IMR-90 (cell line): Measurements from ENCODE around the gene ADRA1B. TPM values are rescaled to one million over a fixed set of nuclear protein-coding genes. Genes with fewer than 3 reads are reported as not detected.

Source experiments
- ATAC-seq: fragments of 200-7000 bp; cut with Tn5 transposase; 2 replicates; pipeline ENCODE4 v1.9.1; 2020; ENCODE audit warnings: low read depth, mild to moderate bottlenecking, moderate library complexity
- BruUV-seq: library from RNA; stranded (reverse); fragments of 400-500 nt; replicated peaks from 2 replicates; lab custom pipeline; 2021; lab: Mats Ljungman, UMichigan
- CTCF ChIA-PET: fragments of 300-600 bp; formaldehyde crosslinking; extraction: SDS; loops from one replicate; lab custom pipeline; 2021; ENCODE audit warnings: antibody characterized with exemption; lab: Yijun Ruan, JAX
- POLR2A ChIA-PET: fragments of 300-600 bp; sonication (Branson Sonifier 250); formaldehyde crosslinking; loops from one replicate; lab custom pipeline; 2022; ENCODE audit warnings: antibody characterized with exemption; ENCODE audit not compliant: unreplicated experiment; lab: Charles Lee
- DNase-seq: peaks from one replicate; pipeline ENCODE4 v3.0.0; 2013
- H2AFZ ChIP-seq: replicated peaks from 2 replicates; pipeline ENCODE3; 2013; ENCODE audit warnings: low read length, mild to moderate bottlenecking; ENCODE audit not compliant: poor library complexity
- H2AK5ac ChIP-seq: 2 replicates; pipeline ENCODE4 v1.6.1; 2013; ENCODE audit warnings: low read depth, low read length, inconsistent platforms
- H2AK9ac ChIP-seq: replicated peaks from 2 replicates; pipeline ENCODE3; 2013; ENCODE audit warnings: mild to moderate bottlenecking, low read depth, low read length, moderate library complexity; ENCODE audit not compliant: poor library complexity
- H2BK120ac ChIP-seq: 2 replicates; pipeline ENCODE4 v1.6.1; 2013; ENCODE audit warnings: low read depth, low read length, inconsistent platforms
- H2BK15ac ChIP-seq: 3 replicates; pipeline ENCODE4 v1.6.1; 2013; ENCODE audit warnings: low read depth, low read length, inconsistent platforms
- H2BK20ac ChIP-seq: 2 replicates; pipeline ENCODE4 v1.6.1; 2013; ENCODE audit warnings: low read depth, mild to moderate bottlenecking, inconsistent platforms, low read length, moderate library complexity
- H2BK5ac ChIP-seq: 2 replicates; pipeline ENCODE4 v1.6.1; 2013; ENCODE audit warnings: mild to moderate bottlenecking, low read depth, low read length, inconsistent platforms; ENCODE audit not compliant: poor library complexity, severe bottlenecking
- H3K14ac ChIP-seq: replicated peaks from 2 replicates; pipeline ENCODE4 v1.6.1; 2013; ENCODE audit warnings: low read depth, low read length, inconsistent platforms
- H3K18ac ChIP-seq: 2 replicates; pipeline ENCODE4 v1.6.1; 2013; ENCODE audit warnings: low read depth, low read length, control low read depth
- H3K23ac ChIP-seq: 2 replicates; pipeline ENCODE4 v1.6.1; 2013; ENCODE audit warnings: low read depth, low read length, inconsistent platforms
- H3K27ac ChIP-seq: 2 replicates; pipeline ENCODE4 v1.5.1; 2013; ENCODE audit warnings: mild to moderate bottlenecking, control low read depth, low read length; ENCODE audit not compliant: insufficient read depth
- H3K27me3 ChIP-seq: 2 replicates; pipeline ENCODE4 v1.6.1; 2013; ENCODE audit warnings: low read length; ENCODE audit not compliant: control insufficient read depth, insufficient read depth
- H3K36me3 ChIP-seq: 2 replicates; pipeline ENCODE4 v1.6.1; 2013; ENCODE audit warnings: low read length, mixed read lengths; ENCODE audit not compliant: control insufficient read depth, insufficient read depth
- H3K4ac ChIP-seq: 2 replicates; pipeline ENCODE4 v1.6.1; 2013; ENCODE audit warnings: low read depth, low read length, inconsistent platforms
- H3K4me1 ChIP-seq: 2 replicates; pipeline ENCODE4 v1.6.1; 2013; ENCODE audit warnings: low read length, mixed read lengths; ENCODE audit not compliant: control insufficient read depth, insufficient read depth
- H3K4me2 ChIP-seq: 2 replicates; pipeline ENCODE4 v1.6.1; 2013; ENCODE audit warnings: low read depth, mild to moderate bottlenecking, control low read depth, low read length, moderate library complexity
- H3K4me3 ChIP-seq: 2 replicates; pipeline ENCODE4 v1.5.1; 2013; ENCODE audit warnings: low read depth, mild to moderate bottlenecking, control low read depth, low read length, moderate library complexity; ENCODE audit not compliant: insufficient read depth
- H3K56ac ChIP-seq: 2 replicates; pipeline ENCODE4 v1.6.1; 2013; ENCODE audit warnings: low read length, inconsistent platforms; ENCODE audit not compliant: insufficient read depth; ENCODE audit errors: extremely low read depth
- H3K79me1 ChIP-seq, 2 experiments: 2 replicates each; pipeline ENCODE4 v1.6.1; 2013; ENCODE audit warnings: low read length in 2 of 2, inconsistent platforms in 1 of 2, low read depth in 1 of 2
- H3K9ac ChIP-seq: 2 replicates; pipeline ENCODE4 v1.6.1; 2013; ENCODE audit warnings: low read depth, low read length, control low read depth
- H3K9me1 ChIP-seq: 2 replicates; pipeline ENCODE4 v1.6.1; 2013; ENCODE audit warnings: low read length, inconsistent platforms; ENCODE audit not compliant: insufficient read depth
- H3K9me3 ChIP-seq: 2 replicates; pipeline ENCODE4 v1.6.1; 2013; ENCODE audit warnings: low read length; ENCODE audit not compliant: control insufficient read depth, insufficient read depth
- H4K20me1 ChIP-seq: 2 replicates; pipeline ENCODE4 v1.6.1; 2013; ENCODE audit warnings: low read length, inconsistent platforms; ENCODE audit not compliant: insufficient read depth
- H4K5ac ChIP-seq: 2 replicates; pipeline ENCODE4 v1.6.1; 2013; ENCODE audit warnings: mild to moderate bottlenecking, low read depth, low read length, control low read depth
- H4K8ac ChIP-seq, 2 experiments: 2 replicates each; pipeline ENCODE4 v1.6.1; 2013; ENCODE audit warnings: low read depth in 2 of 2, low read length in 2 of 2, control low read depth in 1 of 2, inconsistent platforms in 1 of 2
- H4K91ac ChIP-seq: 2 replicates; pipeline ENCODE4 v1.6.1; 2013; ENCODE audit warnings: low read depth, low read length, inconsistent platforms; ENCODE audit not compliant: insufficient read depth
- BHLHE40 ChIP-seq: fragments of 150-350 bp; IDR thresholded peaks from 2 replicates; pipeline ENCODE4 v1.6.1; 2016; ENCODE audit warnings: mild to moderate bottlenecking, low read depth, low read length
- CEBPB ChIP-seq: IDR thresholded peaks from 2 replicates; pipeline ENCODE4 v1.6.1; 2012; ENCODE audit warnings: low read depth, low read length, improper control_type of control experiment
- CTCF ChIP-seq: conservative IDR thresholded peaks from 2 replicates; pipeline ENCODE4 v1.5.1; 2012; ENCODE audit warnings: mild to moderate bottlenecking, low read depth, low read length, improper control_type of control experiment
- FOS ChIP-seq: fragments of 150-350 bp; IDR thresholded peaks from 2 replicates; pipeline ENCODE4 v1.6.1; 2016; ENCODE audit warnings: low read depth, low read length
- MAFK ChIP-seq: IDR thresholded peaks from 2 replicates; pipeline ENCODE4 v1.6.1; 2012; ENCODE audit warnings: low read depth, low read length, improper control_type of control experiment
- MAZ ChIP-seq: IDR thresholded peaks from 2 replicates; pipeline ENCODE4 v1.6.1; 2012; ENCODE audit warnings: low read depth, mild to moderate bottlenecking, low read length, improper control_type of control experiment, moderate library complexity, borderline replicate concordance
- MXI1 ChIP-seq: IDR thresholded peaks from 2 replicates; pipeline ENCODE4 v1.6.1; 2012; ENCODE audit warnings: low read depth, mild to moderate bottlenecking, low read length, moderate library complexity, borderline replicate concordance
- NFE2L2 ChIP-seq: fragments of 150-350 bp; IDR thresholded peaks from 2 replicates; pipeline ENCODE4 v1.6.1; 2016; ENCODE audit warnings: low read depth, mild to moderate bottlenecking, low read length
- POLR2A ChIP-seq: IDR thresholded peaks from 2 replicates; pipeline ENCODE4 v1.6.1; 2012; ENCODE audit warnings: mild to moderate bottlenecking, low read depth, low read length
- RAD21 ChIP-seq: IDR thresholded peaks from 2 replicates; pipeline ENCODE4 v1.6.1; 2012; ENCODE audit warnings: low read length, improper control_type of control experiment
- RCOR1 ChIP-seq: IDR thresholded peaks from 2 replicates; pipeline ENCODE4 v1.6.1; 2012; ENCODE audit warnings: mild to moderate bottlenecking, low read length, improper control_type of control experiment; ENCODE audit not compliant: insufficient replicate concordance
- RFX5 ChIP-seq: IDR thresholded peaks from 2 replicates; pipeline ENCODE4 v1.8.0; 2012; ENCODE audit warnings: low read depth, mild to moderate bottlenecking, low read length, moderate library complexity
- SMC3 ChIP-seq: fragments of 150-350 bp; IDR thresholded peaks from 2 replicates; pipeline ENCODE4 v1.6.1; 2016; ENCODE audit warnings: low read depth, mild to moderate bottlenecking, antibody characterized with exemption, low read length, moderate library complexity
- WGBS, 2 experiments: methylation state at CpG; one replicate each; pipeline versions ENCODE4 v1.1.5 to v1.1.7; 2013; ENCODE audit warnings: missing lambda C conversion rate in 2 of 2; ENCODE audit not compliant: insufficient read length in 1 of 2; ENCODE audit errors: extremely low coverage in 2 of 2; 5-methylcytosine and 5-hydroxymethylcytosine counted together
- dilution Hi-C: fragments of 300-500 bp; cut with HindIII; formaldehyde crosslinking; loops from one replicate; pipeline ENCODE4 v1.14.3; 2018; ENCODE audit warnings: low sequenced_read_pairs; ENCODE audit not compliant: unreplicated experiment
- in situ Hi-C: fragments of 300-500 bp; cut with MboI; formaldehyde crosslinking; loops from 3 replicates; pipeline ENCODE4 v1.14.3; 2019; ENCODE audit warnings: low sequenced_read_pairs, inconsistent platforms, mixed read lengths
- intact Hi-C: fragments of 100-400 bp; cut with micrococcal nuclease; formaldehyde crosslinking; loops from 2 replicates; pipeline ENCODE4 v1.10.0; 2022
- polyA plus RNA-seq, 3 experiments: library from polyadenylated mRNA; depleted of rRNA; stranded (reverse); fragments of >200 nt; gene quantifications; 2 replicates each; pipeline ENCODE4 v1.2.3, GENCODE V29; 2012; ENCODE audit warnings: low replicate concordance in 1 of 3
- total RNA-seq: library from RNA; depleted of rRNA; stranded (reverse); fragments of >200 nt; gene quantifications from 2 replicates; pipeline ENCODE4 v1.2.3, GENCODE V29; 2012
- TF ChIP-seq, protein P1 (sequence below): fragments of 150-350 bp; IDR thresholded peaks from 2 replicates; pipeline ENCODE4 v1.6.1; 2017; ENCODE audit warnings: mild to moderate bottlenecking, antibody characterized with exemption, low read length, low read depth

ADRA1B gene
- total and polyA plus RNA-seq, 2 of the 4 experiments (the other 2 are of a cell fraction), result 0.18 to 1.5 TPM

- TF ChIP-seq RCOR1, result no peak
- TF ChIP-seq CEBPB, result no peak
Measured at GRCh38 chr5:159894149-159894720, 22.0 kb upstream of the ADRA1B start (continued).

GRCh38 chr5:159897786-159898393, 18.4 kb upstream of the ADRA1B start:
- Histone ChIP-seq H2AFZ (peak overlapping the region; percentile 5), H2AK5ac (no peak overlapping the region), H4K8ac (no peak overlapping the region), H4K5ac (no peak overlapping the region), H4K91ac (no peak overlapping the region), H3K9ac (no peak overlapping the region), H3K4me3 (no peak overlapping the region), H3K14ac (no peak overlapping the region), H3K56ac (no peak overlapping the region), H3K79me1 (no peaks in the 10 kb centered on the region), H3K27me3 (peaks cover 9% of the 10 kb centered on the region; the same call in 1 of the 2 replicates), H4K20me1 (no peaks in the 10 kb centered on the region), H3K4ac (peak overlapping the region; percentile 24; the same call in 1 of the 2 replicates), H3K4me2 (no peak overlapping the region), H3K9me1 (peaks cover 7% of the 10 kb centered on the region; the same call in 1 of the 2 replicates), H3K36me3 (no peaks in the 10 kb centered on the region), H3K9me3 (peaks cover 4% of the 10 kb centered on the region), H3K23ac (no peak overlapping the region), H3K27ac (no peak overlapping the region), H3K4me1 (peaks cover 13% of the 10 kb centered on the region), H2BK15ac (peak overlapping the region; percentile 47; the same call in 2 of the 3 replicates), H2BK120ac (no peak overlapping the region), H2AK9ac (no peak overlapping the region), H3K18ac (no peak overlapping the region), H2BK20ac (0 out of 2 replicates have a peak overlapping the region, but pooled peaks have one; percentile 11), H2BK5ac (no peak overlapping the region)
- no peak for DNase-seq
- in situ Hi-C loops (no loop called here), intact Hi-C loops (no loop called here), dilution Hi-C loops (no loop called here)
- 93% methylated on average over 2 of the region's 6 CpGs; no CpG with 5 or more reads in 1 of the 2 experiments for WGBS, 2 experiments
- no peak; the same call in 1 of the 2 replicates for ATAC-seq
- POLR2A ChIA-PET, result interaction anchor here (0.6 kb wide), 1 partner anchor 693 kb away, joined by 20 read pairs; no protein-coding TSS in a partner anchor
- TF ChIP-seq RCOR1 (no peak), NFE2L2 (no peak), BHLHE40 (no peak), SMC3 (no peak), MXI1 (no peak), FOS (no peak), CTCF (no peak), MAFK (no peak), POLR2A (no peak), CEBPB (no peak), MAZ (no peak), RFX5 (no peak), RAD21 (no peak)
- TF ChIP-seq, protein P1, sequence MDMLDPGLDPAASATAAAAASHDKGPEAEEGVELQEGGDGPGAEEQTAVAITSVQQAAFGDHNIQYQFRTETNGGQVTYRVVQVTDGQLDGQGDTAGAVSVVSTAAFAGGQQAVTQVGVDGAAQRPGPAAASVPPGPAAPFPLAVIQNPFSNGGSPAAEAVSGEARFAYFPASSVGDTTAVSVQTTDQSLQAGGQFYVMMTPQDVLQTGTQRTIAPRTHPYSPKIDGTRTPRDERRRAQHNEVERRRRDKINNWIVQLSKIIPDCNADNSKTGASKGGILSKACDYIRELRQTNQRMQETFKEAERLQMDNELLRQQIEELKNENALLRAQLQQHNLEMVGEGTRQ, result no peak
- no TSS peak for BruUV-seq
- CTCF ChIA-PET, result no interaction called here
